22Rv1 (cell line): ENCODE results near the gene SLC5A2.

Experiments
- ZFX ChIP-seq: fragments of 450-650 bp; IDR thresholded peaks from 2 replicates; pipeline ENCODE4 v1.6.1; 2017; ENCODE audit warnings: antibody characterized with exemption, borderline replicate concordance
- TF ChIP-seq, protein P1 (sequence below): fragments of 450-650 bp; IDR thresholded peaks from 2 replicates; pipeline ENCODE4 v1.5.1; 2017; ENCODE audit warnings: mild to moderate bottlenecking

- TF ChIP-seq, protein P1, sequence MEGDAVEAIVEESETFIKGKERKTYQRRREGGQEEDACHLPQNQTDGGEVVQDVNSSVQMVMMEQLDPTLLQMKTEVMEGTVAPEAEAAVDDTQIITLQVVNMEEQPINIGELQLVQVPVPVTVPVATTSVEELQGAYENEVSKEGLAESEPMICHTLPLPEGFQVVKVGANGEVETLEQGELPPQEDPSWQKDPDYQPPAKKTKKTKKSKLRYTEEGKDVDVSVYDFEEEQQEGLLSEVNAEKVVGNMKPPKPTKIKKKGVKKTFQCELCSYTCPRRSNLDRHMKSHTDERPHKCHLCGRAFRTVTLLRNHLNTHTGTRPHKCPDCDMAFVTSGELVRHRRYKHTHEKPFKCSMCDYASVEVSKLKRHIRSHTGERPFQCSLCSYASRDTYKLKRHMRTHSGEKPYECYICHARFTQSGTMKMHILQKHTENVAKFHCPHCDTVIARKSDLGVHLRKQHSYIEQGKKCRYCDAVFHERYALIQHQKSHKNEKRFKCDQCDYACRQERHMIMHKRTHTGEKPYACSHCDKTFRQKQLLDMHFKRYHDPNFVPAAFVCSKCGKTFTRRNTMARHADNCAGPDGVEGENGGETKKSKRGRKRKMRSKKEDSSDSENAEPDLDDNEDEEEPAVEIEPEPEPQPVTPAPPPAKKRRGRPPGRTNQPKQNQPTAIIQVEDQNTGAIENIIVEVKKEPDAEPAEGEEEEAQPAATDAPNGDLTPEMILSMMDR: no peak
- TF ChIP-seq ZFX: no peak
These were observed 10.7 kb downstream of the SLC5A2 start for GRCh38 chr16:31493506-31494125.
